Effector memory CD8-positive, alpha-beta T cell (primary cell): Measurements from ENCODE around the gene SART3.
"Not testable (repeated sequence)": the region's sequence is repeated elsewhere in the genome, so short reads cannot be mapped to it uniquely, and the experiment has no call there.

Experiments
- ATAC-seq: fragments of 150-1000 bp; cut with Tn5 transposase; replicated peaks from 2 replicates; pipeline ENCODE4 v1.10.0; 2021; ENCODE audit warnings: mild to moderate bottlenecking, moderate library complexity
- DNase-seq, 3 experiments: peaks; one replicate each; pipeline ENCODE4 v3.0.0; 2021
- H3K27ac Mint-ChIP-seq, 2 donors: one replicate each; pipeline ENCODE4 v1.8.0; 2022; ENCODE audit warnings: mild to moderate bottlenecking in 2 of 2, mixed read lengths in 2 of 2, moderate library complexity in 2 of 2
- H3K27me3 Mint-ChIP-seq, 2 donors: one replicate each; pipeline ENCODE4 v1.8.0; 2022; ENCODE audit warnings: mixed read lengths in 2 of 2
- H3K36me3 Mint-ChIP-seq: one replicate; pipeline ENCODE4 v1.8.0; 2022; ENCODE audit warnings: mild to moderate bottlenecking, moderate library complexity, mixed read lengths; ENCODE audit not compliant: insufficient read depth
- H3K4me1 Mint-ChIP-seq, 2 donors: one replicate each; pipeline ENCODE4 v1.8.0; 2022; ENCODE audit warnings: low read depth in 2 of 2, mixed read lengths in 2 of 2
- H3K4me3 Mint-ChIP-seq, 2 donors: one replicate each; pipeline ENCODE4 v1.8.0; 2022; ENCODE audit warnings: mild to moderate bottlenecking in 2 of 2, mixed read lengths in 2 of 2, moderate library complexity in 2 of 2
- H3K9me3 Mint-ChIP-seq, 2 donors: one replicate each; pipeline ENCODE4 v1.8.0; 2022; ENCODE audit warnings: mixed read lengths in 2 of 2

SART3 gene

GRCh38 chr12:108559007-108559655, 1.8 kb downstream of the SART3 start:
- H3K27me3 Mint-ChIP-seq = no peaks in the 10 kb centered on the region
- peaks cover 63% of the 10 kb centered on the region for H3K36me3 Mint-ChIP-seq
- peaks cover 48 to 56% of the 10 kb centered on the region in 2 donors for H3K4me1 Mint-ChIP-seq
- ATAC-seq (no peak), DNase-seq (no peak)
- peak overlapping the region; percentile 96 to 98 for H3K4me3 Mint-ChIP-seq
- no peaks in the 10 kb centered on the region for H3K9me3 Mint-ChIP-seq
- H3K27ac Mint-ChIP-seq = peak overlapping the region; percentile 98 to 99

- H3K9me3 Mint-ChIP-seq, ATAC-seq, H3K27ac Mint-ChIP-seq, H3K27me3 Mint-ChIP-seq, DNase-seq: not testable (repeated sequence)
- Mint-ChIP-seq H3K4me3 (peak overlapping the region in 1 of 2 donors; percentile 6), H3K4me1 (peaks cover 57 to 76% of the 10 kb centered on the region in 2 donors), H3K36me3 (peaks cover 35% of the 10 kb centered on the region)
Observed at GRCh38 chr12:108555383-108555782, 5.6 kb downstream of the SART3 start.

GRCh38 chr12:108553799-108554198, 7.2 kb downstream of the SART3 start:
- peak overlapping the region; percentile 2 to 30 for H3K4me3 Mint-ChIP-seq
- peaks cover 38% of the 10 kb centered on the region for H3K36me3 Mint-ChIP-seq

GRCh38 chr12:108551535-108551934, 9.4 kb downstream of the SART3 start:
- DNase-seq (no peak), ATAC-seq (no peak)
- Mint-ChIP-seq H3K4me1 (peaks cover 40 to 58% of the 10 kb centered on the region in 2 donors), H3K36me3 (peaks cover 46% of the 10 kb centered on the region), H3K4me3 (peak overlapping the region; percentile 9 to 55), H3K27me3 (no peaks in the 10 kb centered on the region), H3K27ac (peak overlapping the region; percentile 19 to 76), H3K9me3 (no peaks in the 10 kb centered on the region)

More at GRCh38 chr12:108553799-108554198, 7.2 kb downstream of the SART3 start:
- peaks cover 52 to 71% of the 10 kb centered on the region in 2 donors for H3K4me1 Mint-ChIP-seq
- peak overlapping the region; percentile 39 to 65 for H3K27ac Mint-ChIP-seq
- ATAC-seq (no peak), DNase-seq (no peak)
- H3K27me3 Mint-ChIP-seq = no peaks in the 10 kb centered on the region
- H3K9me3 Mint-ChIP-seq = no peaks in the 10 kb centered on the region

- Mint-ChIP-seq H3K27ac (peak overlapping the region in 1 of 2 donors; percentile 19), H3K36me3 (peaks cover 66% of the 10 kb centered on the region), H3K4me3 (no peak overlapping the region), H3K9me3 (no peaks in the 10 kb centered on the region), H3K4me1 (peaks cover 35 to 43% of the 10 kb centered on the region in 2 donors), H3K27me3 (no peaks in the 10 kb centered on the region)
- DNase-seq = no peak
- ATAC-seq = no peak
Observed at GRCh38 chr12:108548954-108549521, 11.9 kb downstream of the SART3 start.

GRCh38 chr12:108547686-108548085, 13.3 kb downstream of the SART3 start:
- H3K27ac Mint-ChIP-seq = peak overlapping the region in 1 of 2 donors; percentile 52
- H3K27me3 Mint-ChIP-seq = no peaks in the 10 kb centered on the region
- ATAC-seq = no peak
- H3K9me3 Mint-ChIP-seq = no peaks in the 10 kb centered on the region
- H3K36me3 Mint-ChIP-seq = peaks cover 73% of the 10 kb centered on the region
- H3K4me1 Mint-ChIP-seq = peaks cover 29 to 30% of the 10 kb centered on the region in 2 donors
- no peak overlapping the region for H3K4me3 Mint-ChIP-seq
- no peak for DNase-seq

- H3K4me3 Mint-ChIP-seq = no peak overlapping the region
- no peak overlapping the region for H3K27ac Mint-ChIP-seq
- no peak for ATAC-seq
- peaks cover 6 to 17% of the 10 kb centered on the region in 2 donors for H3K4me1 Mint-ChIP-seq
- no peak for DNase-seq
- no peaks in the 10 kb centered on the region for H3K9me3 Mint-ChIP-seq
- peaks cover 74% of the 10 kb centered on the region for H3K36me3 Mint-ChIP-seq
- no peaks in the 10 kb centered on the region for H3K27me3 Mint-ChIP-seq
Observed at GRCh38 chr12:108543652-108544051, 17.3 kb downstream of the SART3 start.

- Mint-ChIP-seq H3K4me3 (no peak overlapping the region), H3K36me3 (peaks cover 74% of the 10 kb centered on the region), H3K4me1 (peaks cover 6 to 19% of the 10 kb centered on the region in 2 donors), H3K27ac (peak overlapping the region in 1 of 2 donors; percentile 78), H3K9me3 (no peaks in the 10 kb centered on the region), H3K27me3 (no peaks in the 10 kb centered on the region)
- ATAC-seq (no peak), DNase-seq (no peak)
Observed at GRCh38 chr12:108542320-108542719, 18.7 kb downstream of the SART3 start.

- Mint-ChIP-seq H3K4me3 (no peak overlapping the region), H3K36me3 (peaks cover 77% of the 10 kb centered on the region), H3K27ac (peak overlapping the region; percentile 46 to 66), H3K27me3 (no peaks in the 10 kb centered on the region), H3K9me3 (no peaks in the 10 kb centered on the region), H3K4me1 (peaks cover 5 to 19% of the 10 kb centered on the region in 2 donors)
- no peak for DNase-seq
- ATAC-seq = no peak
Observed at GRCh38 chr12:108538616-108539195, 22.3 kb downstream of the SART3 start.

GRCh38 chr12:108538146-108538545, 22.8 kb downstream of the SART3 start:
- Mint-ChIP-seq H3K27me3 (no peaks in the 10 kb centered on the region), H3K4me1 (peaks cover 2 to 19% of the 10 kb centered on the region in 2 donors), H3K4me3 (no peak overlapping the region), H3K9me3 (no peaks in the 10 kb centered on the region), H3K36me3 (peaks cover 78% of the 10 kb centered on the region), H3K27ac (peak overlapping the region; percentile 46 to 66)
- DNase-seq = no peak
- ATAC-seq = no peak

GRCh38 chr12:108531929-108532848, 28.8 kb downstream of the SART3 start:
- Mint-ChIP-seq H3K9me3 (no peaks in the 10 kb centered on the region), H3K4me3 (no peak overlapping the region), H3K27me3 (no peaks in the 10 kb centered on the region), H3K27ac (no peak overlapping the region), H3K36me3 (peaks cover 90% of the 10 kb centered on the region), H3K4me1 (peaks cover 2 to 14% of the 10 kb centered on the region in 2 donors)
- DNase-seq (no peak), ATAC-seq (no peak)

GRCh38 chr12:108530161-108530560, 30.8 kb downstream of the SART3 start:
- DNase-seq (no peak), ATAC-seq (no peak)
- H3K4me1 Mint-ChIP-seq = peaks cover 5 to 17% of the 10 kb centered on the region in 2 donors
- H3K36me3 Mint-ChIP-seq = peaks cover 90% of the 10 kb centered on the region
- H3K4me3 Mint-ChIP-seq = no peak overlapping the region
- no peaks in the 10 kb centered on the region for H3K27me3 Mint-ChIP-seq
- peak overlapping the region in 1 of 2 donors; percentile 38 for H3K27ac Mint-ChIP-seq
- no peaks in the 10 kb centered on the region for H3K9me3 Mint-ChIP-seq

- no peak for ATAC-seq
- peaks cover 5 to 17% of the 10 kb centered on the region in 2 donors for H3K4me1 Mint-ChIP-seq
- H3K36me3 Mint-ChIP-seq = peaks cover 89% of the 10 kb centered on the region
- H3K27ac Mint-ChIP-seq = peak overlapping the region; percentile 67 to 83
- H3K4me3 Mint-ChIP-seq = no peak overlapping the region
- no peak for DNase-seq
- H3K27me3 Mint-ChIP-seq = no peaks in the 10 kb centered on the region
- H3K9me3 Mint-ChIP-seq = no peaks in the 10 kb centered on the region
Observed at GRCh38 chr12:108527166-108527496, 33.8 kb downstream of the SART3 start.
